Natural killer cell (primary cell): ENCODE measurements around the gene DCAF10. TPM values are rescaled to one million over a fixed set of nuclear protein-coding genes. Genes with fewer than 3 reads are reported as not detected.
A peak's percentile ranks its signal among the peaks of the same experiment; 100 is the strongest.

Source experiments
- ATAC-seq, 3 donors: fragments of 150-1000 bp in 2 of 3; fragments of 200-7000 bp in 1 of 3; cut with Tn5 transposase; 1 replicate in 1 of 3; 2 replicates in 2 of 3; pipeline ENCODE4 v1.10.0; 2021; ENCODE audit warnings: mild to moderate bottlenecking in 2 of 3, moderate library complexity in 2 of 3
- DNase-seq, 2 donors: peaks; one replicate each; pipeline versions ENCODE4 v3.0.0 to v3.0.0-alpha.2; 2013 to 2021; ENCODE audit warnings: mixed read lengths in 1 of 2
- H3K27ac ChIP-seq: one replicate; pipeline ENCODE4 v1.5.1; 2013; ENCODE audit warnings: mild to moderate bottlenecking, low read length
- H3K27me3 ChIP-seq: one replicate; pipeline ENCODE4 v1.6.1; 2013; ENCODE audit warnings: low read length; ENCODE audit not compliant: control insufficient read depth, insufficient read depth
- H3K36me3 ChIP-seq: one replicate; pipeline ENCODE4 v1.6.1; 2013; ENCODE audit warnings: low read length; ENCODE audit not compliant: control insufficient read depth, insufficient read depth
- H3K4me1 ChIP-seq: one replicate; pipeline ENCODE4 v1.6.1; 2013; ENCODE audit warnings: low read length; ENCODE audit not compliant: control insufficient read depth, insufficient read depth
- H3K4me3 ChIP-seq: one replicate; pipeline ENCODE4 v1.5.1; 2013; ENCODE audit warnings: low read length
- H3K9me3 ChIP-seq: one replicate; pipeline ENCODE4 v1.6.1; 2013; ENCODE audit warnings: low read length; ENCODE audit not compliant: control insufficient read depth, insufficient read depth
- H3K27ac Mint-ChIP-seq, 2 donors: one replicate each; pipeline ENCODE4 v1.8.0; 2022; ENCODE audit warnings: mild to moderate bottlenecking in 2 of 2, mixed read lengths in 2 of 2, moderate library complexity in 1 of 2
- H3K27me3 Mint-ChIP-seq, 2 donors: one replicate each; pipeline ENCODE4 v1.8.0; 2022; ENCODE audit warnings: low read depth in 2 of 2, mixed read lengths in 2 of 2
- H3K36me3 Mint-ChIP-seq: one replicate; pipeline ENCODE4 v1.8.0; 2022; ENCODE audit warnings: mixed read lengths
- H3K4me1 Mint-ChIP-seq, 2 donors: one replicate each; pipeline ENCODE4 v1.8.0; 2022; ENCODE audit warnings: mixed read lengths in 2 of 2
- H3K4me3 Mint-ChIP-seq: one replicate; pipeline ENCODE4 v1.8.0; 2022; ENCODE audit warnings: mild to moderate bottlenecking, moderate library complexity, mixed read lengths
- H3K9me3 Mint-ChIP-seq, 2 donors: one replicate each; pipeline ENCODE4 v1.8.0; 2022; ENCODE audit warnings: mixed read lengths in 2 of 2
- whole genome bisulfite sequencing: methylation state at CpG from one replicate; pipeline ENCODE4 v1.1.7; 2013; ENCODE audit warnings: missing lambda C conversion rate; ENCODE audit not compliant: insufficient coverage; 5-methylcytosine and 5-hydroxymethylcytosine counted together
- intact Hi-C: fragments of 100-400 bp; cut with micrococcal nuclease; formaldehyde crosslinking; loops from one replicate; pipeline ENCODE4 v1.14.2; 2022
- total RNA-seq, 4 donors: library from RNA; stranded (reverse); fragments of 120-200 nt in 1 of 4; gene quantifications; one replicate each; pipeline versions ENCODE4 v1.2.3 to v1.2.4, GENCODE V29; 2013 to 2022
- TF ChIP-seq, protein P1 (sequence below): fragments of 200-600 bp; IDR thresholded peaks from one replicate; pipeline ENCODE4 v1.8.0; 2022; ENCODE audit warnings: antibody characterized with exemption

DCAF10 gene
- total RNA-seq, 3 donors from 2014 or later (not counting 1 experiment from before 2014, with no cell fraction given) = 12.9 to 21.0 (median 18.5) TPM

DNA sequence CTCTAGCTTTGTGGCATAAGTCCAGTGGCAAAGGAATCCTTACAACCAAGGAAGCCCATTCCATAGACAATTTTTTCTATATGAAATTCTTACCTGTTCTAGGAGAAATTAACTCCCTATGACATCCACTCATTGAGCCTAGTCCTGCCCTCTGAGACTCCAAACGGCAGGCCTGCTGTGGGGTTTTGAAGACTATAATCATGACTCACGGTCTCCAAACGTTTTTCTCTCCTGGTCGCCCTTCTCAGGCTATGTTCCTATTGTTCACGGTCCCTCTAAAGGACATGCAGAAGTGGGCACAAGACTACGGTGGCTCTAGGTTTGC is 16.3 kb upstream of the DCAF10 start:
- ATAC-seq (peak in 1 of 3 donors; percentile 15), DNase-seq (no peak)
- peak overlapping the region; percentile 79 for H3K27ac ChIP-seq
- H3K9me3 ChIP-seq = no peaks in the 10 kb centered on the region
- WGBS = under 1% methylated on average over 6 of the region's 6 CpGs
- no peaks in the 10 kb centered on the region for H3K27me3 ChIP-seq
- peak overlapping the region; percentile 94 for H3K4me3 ChIP-seq
- intact Hi-C loops = no loop called here
- H3K36me3 ChIP-seq = peaks cover 37% of the 10 kb centered on the region
- Mint-ChIP-seq H3K27me3 (peaks cover 0 to 2% of the 10 kb centered on the region in 2 donors), H3K9me3 (no peaks in the 10 kb centered on the region), H3K27ac (peak overlapping the region; percentile 96 to 99), H3K36me3 (peaks cover 21% of the 10 kb centered on the region), H3K4me3 (peak overlapping the region; percentile 98), H3K4me1 (peaks cover 35 to 43% of the 10 kb centered on the region in 2 donors)
- TF ChIP-seq, protein P1, sequence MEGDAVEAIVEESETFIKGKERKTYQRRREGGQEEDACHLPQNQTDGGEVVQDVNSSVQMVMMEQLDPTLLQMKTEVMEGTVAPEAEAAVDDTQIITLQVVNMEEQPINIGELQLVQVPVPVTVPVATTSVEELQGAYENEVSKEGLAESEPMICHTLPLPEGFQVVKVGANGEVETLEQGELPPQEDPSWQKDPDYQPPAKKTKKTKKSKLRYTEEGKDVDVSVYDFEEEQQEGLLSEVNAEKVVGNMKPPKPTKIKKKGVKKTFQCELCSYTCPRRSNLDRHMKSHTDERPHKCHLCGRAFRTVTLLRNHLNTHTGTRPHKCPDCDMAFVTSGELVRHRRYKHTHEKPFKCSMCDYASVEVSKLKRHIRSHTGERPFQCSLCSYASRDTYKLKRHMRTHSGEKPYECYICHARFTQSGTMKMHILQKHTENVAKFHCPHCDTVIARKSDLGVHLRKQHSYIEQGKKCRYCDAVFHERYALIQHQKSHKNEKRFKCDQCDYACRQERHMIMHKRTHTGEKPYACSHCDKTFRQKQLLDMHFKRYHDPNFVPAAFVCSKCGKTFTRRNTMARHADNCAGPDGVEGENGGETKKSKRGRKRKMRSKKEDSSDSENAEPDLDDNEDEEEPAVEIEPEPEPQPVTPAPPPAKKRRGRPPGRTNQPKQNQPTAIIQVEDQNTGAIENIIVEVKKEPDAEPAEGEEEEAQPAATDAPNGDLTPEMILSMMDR = no peak
- H3K4me1 ChIP-seq = peaks cover 11% of the 10 kb centered on the region

- Mint-ChIP-seq H3K4me1 (peaks cover 35 to 40% of the 10 kb centered on the region in 2 donors), H3K27ac (peak within 1 kb of the TSS; percentile 96 to 99), H3K4me3 (peak within 1 kb of the TSS; percentile 98), H3K36me3 (peaks cover 21% of the 10 kb centered on the region), H3K9me3 (no peaks in the 10 kb centered on the region), H3K27me3 (peaks cover 0 to 2% of the 10 kb centered on the region in 2 donors)
- WGBS = under 1% methylated on average over 73 of the region's 73 CpGs
- Histone ChIP-seq H3K4me1 (peaks cover 11% of the 10 kb centered on the region), H3K27me3 (no peaks in the 10 kb centered on the region), H3K4me3 (peak within 1 kb of the TSS; percentile 94), H3K27ac (peak within 1 kb of the TSS; percentile 79), H3K36me3 (peaks cover 31% of the 10 kb centered on the region), H3K9me3 (no peaks in the 10 kb centered on the region)
- peak; percentile 81 to 92 for DNase-seq
- TF ChIP-seq, protein P1 = no peak
- intact Hi-C loops = loop anchor here (1.0 kb wide), 1 partner anchor 15 kb away; the partner anchor contains the start of gene DCAF10
- ATAC-seq = peak; percentile 89 to 92 (median 92)
Measured at GRCh38 chr9:37784616-37785483, 15.7 kb upstream of the DCAF10 start, which contains the start of gene EXOSC3. EXOSC3 (minus strand) TSS chr9:37785064; CDS start chr9:37785044, 20 bp downstream.

DNA sequence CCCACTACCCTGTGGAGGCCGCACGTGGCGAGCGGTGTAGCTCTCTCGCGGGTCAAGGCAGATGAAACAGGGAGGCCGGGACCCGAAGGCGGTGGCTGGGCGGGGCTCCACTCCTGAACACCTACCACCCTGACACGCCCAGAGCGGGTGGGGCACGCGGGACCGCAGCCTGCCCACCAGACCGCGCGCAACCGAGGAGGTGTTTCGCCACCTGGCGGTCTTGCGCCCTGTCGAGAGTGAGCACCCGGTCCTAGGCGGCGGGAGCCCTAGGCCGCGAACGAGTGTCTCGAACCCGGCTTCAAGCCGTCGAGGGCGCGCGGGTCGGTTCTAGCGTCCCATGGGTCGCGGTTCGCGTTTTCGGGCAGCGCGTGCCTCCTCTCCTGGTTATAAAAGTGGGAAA is 13.5 kb upstream of the DCAF10 start:
- peaks cover 25 to 31% of the 10 kb centered on the region in 2 donors for H3K4me1 Mint-ChIP-seq

More for the DNA sequence above, 13.5 kb upstream of the DCAF10 start:
- DNase-seq = no peak
- Mint-ChIP-seq H3K27ac (no peak overlapping the region), H3K9me3 (no peaks in the 10 kb centered on the region), H3K27me3 (peaks cover 0 to 2% of the 10 kb centered on the region in 2 donors), H3K4me3 (no peak overlapping the region), H3K36me3 (peaks cover 1% of the 10 kb centered on the region)
- Histone ChIP-seq H3K27ac (no peak overlapping the region), H3K36me3 (peaks cover 10% of the 10 kb centered on the region), H3K4me1 (peaks cover 11% of the 10 kb centered on the region), H3K4me3 (no peak overlapping the region), H3K27me3 (no peaks in the 10 kb centered on the region), H3K9me3 (no peaks in the 10 kb centered on the region)
- TF ChIP-seq, protein P1 = no peak
- intact Hi-C loops = no loop called here
- WGBS = 73% methylated on average over 45 of the region's 45 CpGs
- no peak for ATAC-seq
